ENCODE data around the gene RDH14.

The RDH14 gene

DNA sequence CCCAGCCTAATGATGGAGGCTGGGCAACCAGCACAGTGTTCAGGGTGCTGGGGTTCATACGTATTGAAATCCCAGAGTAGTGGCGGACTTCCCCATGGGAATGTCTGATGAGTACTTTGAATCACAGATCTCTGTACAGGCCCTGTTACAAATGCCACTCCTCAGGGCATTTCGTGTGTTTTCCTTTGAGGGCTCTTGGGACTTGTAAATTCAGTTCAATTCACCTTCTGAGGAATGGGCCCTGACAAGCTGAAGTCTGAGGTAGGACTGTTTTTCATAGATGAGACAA is 288 bp upstream of the RDH14 start:
- DNase-seq = no peak

DNA sequence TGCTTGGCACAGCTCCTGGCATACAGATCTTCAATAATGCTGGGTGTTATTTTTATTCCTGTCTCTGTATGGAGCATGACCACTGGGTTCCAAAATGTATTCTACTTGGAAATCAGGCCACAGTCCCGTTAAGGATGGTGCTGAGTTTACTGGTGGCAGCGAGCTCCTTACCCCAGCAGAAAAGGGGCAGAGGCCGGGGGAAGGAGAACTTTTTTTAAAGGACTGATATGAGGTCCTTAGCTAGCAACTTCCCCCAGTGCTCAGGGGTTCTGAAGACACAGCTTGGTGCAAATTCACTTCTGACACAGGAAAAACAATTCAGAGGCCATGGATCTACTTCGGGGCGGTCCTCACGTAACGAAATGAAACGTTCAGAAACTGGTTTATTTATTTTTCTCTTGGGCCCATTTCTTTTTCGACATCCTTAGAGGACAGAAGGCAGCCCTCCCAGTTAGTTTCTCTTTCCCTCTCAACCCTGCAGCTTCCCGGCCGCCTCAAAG is 872 bp downstream of the RDH14 start:
- peak; percentile 18 for DNase-seq

DNA sequence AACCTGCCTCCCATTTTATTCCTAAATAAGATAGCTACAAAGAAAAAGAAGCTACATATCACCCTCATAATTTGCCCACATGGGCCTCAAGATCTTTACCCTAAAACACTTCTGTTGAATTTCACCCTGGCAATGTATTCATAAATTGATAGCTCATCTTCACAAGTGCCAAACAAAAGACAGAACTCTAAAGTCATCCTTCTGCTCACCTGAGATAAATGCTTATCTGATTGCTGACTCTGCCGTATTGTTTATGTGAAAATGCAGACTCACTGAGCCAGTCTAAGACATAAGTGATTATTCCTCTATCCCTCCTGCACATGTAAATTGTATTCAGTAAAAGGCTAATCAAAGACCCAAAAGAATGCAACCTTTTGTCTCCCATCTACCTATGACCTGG is 2.0 kb downstream of the RDH14 start:
- no peak for DNase-seq

DNA sequence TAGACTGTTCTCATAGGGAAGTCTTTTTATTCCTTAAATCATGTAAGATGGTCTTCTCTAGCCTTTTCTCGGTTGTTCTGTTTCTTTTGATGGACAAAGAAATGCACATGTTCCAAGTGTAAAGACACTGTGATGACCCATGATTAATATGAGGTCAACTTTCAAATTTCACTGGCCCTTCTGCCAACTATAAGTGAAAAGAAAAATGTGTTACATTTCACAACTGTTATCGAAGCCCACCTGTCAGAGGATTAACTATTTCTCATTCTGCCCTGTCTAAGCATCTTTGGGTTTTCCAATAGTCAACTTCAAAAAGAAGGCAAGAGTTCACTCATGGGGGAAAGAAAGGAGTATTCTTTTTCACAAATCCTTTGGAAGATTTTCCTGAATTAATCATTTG is 3.3 kb downstream of the RDH14 start:
- no peak for DNase-seq

DNA sequence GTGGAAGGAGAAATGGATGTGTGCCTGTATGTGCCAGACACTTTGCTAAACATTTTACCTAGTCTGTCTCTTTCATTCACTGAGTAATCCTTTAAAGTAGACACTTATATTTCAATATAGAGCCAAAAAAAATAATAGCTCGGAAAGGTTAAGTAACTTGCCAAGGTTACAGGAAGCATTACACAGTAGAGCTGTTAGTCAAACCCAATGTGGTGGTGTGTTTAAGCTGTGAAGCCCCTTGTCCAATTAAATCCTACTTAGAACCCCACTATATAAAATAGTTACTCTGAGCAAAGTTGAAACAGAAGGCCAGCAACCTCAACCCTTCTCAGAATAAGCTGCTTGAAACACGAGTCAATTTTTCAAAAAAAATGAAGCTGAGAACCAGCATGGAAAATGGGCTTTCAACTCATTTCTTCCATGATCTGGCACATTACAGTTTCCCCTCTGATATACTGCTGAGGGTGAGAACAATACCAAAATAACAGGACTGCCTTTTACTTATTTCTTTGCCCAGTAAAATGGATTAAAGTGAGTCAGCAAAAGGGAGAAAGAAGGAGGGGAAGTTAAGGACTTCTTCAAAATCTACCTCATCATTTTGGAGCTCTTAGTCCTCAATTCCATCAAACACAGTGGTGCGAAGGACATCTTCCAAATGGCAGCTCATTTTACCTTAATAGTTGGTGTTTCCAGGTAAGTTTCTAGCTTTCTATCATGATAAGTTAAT is 7.9 kb downstream of the RDH14 start:
- DNase-seq = no peak

DNA sequence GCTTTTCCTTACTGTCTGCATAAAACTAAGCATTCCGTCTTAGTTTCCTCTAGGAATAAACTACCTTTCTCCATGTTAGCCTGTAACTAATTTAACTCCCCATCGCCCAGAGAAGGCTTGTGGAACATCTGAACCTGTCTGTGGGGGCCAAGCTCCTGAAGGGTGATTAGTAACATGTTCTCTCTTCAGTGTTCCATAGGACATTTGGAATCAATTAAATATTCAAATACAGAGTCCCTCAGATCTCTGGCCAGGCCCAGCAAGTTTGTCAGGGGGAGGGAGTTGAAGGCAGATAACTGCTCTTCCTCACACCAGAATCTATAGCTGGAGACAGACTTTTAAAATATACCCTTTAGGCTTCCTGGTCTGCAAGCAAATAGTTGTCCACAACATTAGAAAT is 8.8 kb downstream of the RDH14 start:
- DNase-seq = no peak

DNA sequence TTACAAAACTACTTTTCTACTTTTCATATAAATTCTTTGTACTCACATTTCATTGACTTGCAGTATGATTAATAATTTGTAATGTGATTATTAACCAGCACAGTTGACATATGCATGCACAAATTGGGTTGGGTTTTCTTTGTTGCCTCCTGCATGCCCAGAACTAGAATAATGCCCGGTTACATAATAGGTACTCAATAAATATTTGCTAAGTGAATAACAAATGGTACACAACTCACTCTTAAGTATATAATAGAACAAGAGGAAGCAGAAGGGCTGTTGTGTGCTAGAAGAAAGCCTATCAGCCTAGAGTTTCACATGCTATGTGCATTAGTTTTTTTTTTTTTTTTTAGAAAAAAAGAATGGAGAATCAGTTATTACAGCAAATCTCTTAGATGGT is 9.3 kb downstream of the RDH14 start:
- DNase-seq = no peak

DNA sequence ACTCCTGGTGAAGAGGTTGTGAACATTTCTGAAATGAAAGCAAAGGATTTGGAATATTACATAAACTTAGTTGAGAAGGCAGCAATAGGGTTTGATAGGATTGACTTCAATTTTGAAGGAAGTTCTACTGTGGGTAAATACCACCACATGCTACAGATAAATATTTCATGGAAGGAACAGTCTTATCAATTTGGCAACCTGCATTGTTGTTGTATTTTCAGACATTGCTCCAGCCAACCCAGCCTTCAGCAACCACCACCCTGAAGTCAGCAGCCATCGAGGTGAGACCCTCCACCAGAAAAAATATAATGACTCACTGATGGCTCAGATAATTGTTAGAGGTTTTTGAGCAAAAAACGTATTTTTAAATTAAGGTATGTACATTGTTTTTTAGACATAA is 10.0 kb downstream of the RDH14 start:
- no peak for DNase-seq

DNA sequence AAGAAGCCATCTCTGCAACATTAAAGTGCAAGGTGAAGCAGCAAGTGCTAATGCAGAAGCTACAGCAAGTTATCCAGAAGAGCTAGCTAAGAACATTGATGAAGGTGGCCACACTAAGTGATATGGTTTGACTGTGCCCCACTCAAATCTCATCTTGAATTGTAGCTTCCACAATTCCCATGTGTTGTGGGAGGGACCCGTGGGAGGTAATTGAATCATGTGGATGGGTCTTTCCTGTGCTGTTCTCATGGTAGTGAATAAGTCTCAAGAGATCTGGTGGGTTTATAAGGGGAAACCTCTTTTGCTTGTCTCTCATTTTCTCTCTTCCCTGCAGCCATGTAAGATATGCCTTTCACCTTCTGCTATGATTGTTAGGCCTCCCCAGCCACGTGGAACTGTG is 11.4 kb downstream of the RDH14 start:
- no peak for DNase-seq

DNA sequence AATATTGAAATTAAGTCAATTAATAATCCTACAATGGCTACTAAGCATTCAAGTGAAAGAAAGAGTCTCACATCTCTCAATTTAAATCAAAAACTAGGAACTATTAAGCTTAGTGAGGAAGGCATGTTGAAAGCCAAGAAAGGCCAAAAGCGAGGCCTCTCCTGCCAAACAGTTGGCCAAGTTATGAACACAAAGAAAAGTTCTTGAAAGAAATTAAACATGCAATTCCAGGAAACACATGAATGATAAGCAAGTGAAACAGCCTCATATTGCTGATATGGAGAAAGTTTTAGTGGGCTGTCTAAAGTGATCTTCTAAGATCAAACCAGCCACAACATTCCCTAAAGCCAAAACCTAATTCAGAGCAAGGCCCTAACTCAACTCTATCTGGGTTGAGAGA is 11.8 kb downstream of the RDH14 start:
- no peak for DNase-seq

DNA sequence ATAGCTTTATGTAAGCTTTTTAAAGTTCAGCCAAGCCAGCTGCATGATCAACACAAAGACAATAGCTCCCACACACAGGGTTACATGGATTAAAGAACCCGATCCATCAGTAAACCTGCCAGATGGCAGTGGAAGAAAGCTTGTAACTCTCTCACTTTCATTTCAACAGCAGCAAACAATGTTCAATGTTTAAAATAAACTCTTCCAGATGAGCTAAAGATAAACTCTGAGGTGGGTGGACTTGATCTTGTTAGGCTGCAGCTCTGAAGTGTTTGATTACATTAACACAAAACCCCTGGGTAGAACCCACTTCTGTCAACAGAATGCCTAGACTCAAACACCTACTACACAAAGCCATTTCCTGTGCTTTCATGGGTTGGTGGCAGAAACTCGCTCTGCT is 13.9 kb downstream of the RDH14 start:
- DNase-seq = no peak

DNA sequence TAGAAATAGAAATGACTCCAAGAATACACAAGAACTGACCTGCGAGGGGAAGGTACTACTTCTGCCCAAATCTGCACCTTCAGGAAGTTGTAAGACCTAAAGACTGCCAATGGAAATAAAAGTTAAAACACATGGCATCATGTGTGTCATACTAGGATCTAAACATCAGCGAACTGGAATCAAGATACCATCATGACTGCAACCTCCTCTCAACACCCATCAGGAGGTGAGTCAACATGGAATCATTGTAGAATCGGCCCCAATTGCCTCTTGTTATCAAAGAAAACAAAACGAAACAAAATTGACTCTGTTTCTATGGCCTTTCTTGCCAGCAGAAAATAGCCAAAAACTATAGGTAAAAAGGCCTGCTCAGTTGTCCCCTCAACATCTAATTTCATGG is 15.1 kb downstream of the RDH14 start:
- DNase-seq = no peak

DNA sequence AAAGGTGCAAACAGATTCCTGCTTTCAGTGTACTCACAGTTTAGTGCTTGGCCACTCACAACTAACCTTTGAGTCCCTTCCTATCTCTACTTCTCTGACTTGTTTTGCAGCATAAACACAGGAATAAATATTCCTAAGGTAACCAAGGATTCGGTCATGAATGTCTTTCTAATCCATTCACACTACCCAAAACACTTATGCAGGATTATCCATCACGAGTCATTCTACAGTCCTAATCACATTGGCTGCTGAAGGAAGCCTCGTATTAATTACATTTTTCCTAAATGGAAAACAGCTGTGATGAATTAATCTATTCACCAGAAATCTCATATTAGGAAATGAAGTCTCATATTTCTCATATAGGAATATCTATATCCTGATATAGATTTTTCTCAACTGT is 16.3 kb downstream of the RDH14 start:
- DNase-seq = no peak

DNA sequence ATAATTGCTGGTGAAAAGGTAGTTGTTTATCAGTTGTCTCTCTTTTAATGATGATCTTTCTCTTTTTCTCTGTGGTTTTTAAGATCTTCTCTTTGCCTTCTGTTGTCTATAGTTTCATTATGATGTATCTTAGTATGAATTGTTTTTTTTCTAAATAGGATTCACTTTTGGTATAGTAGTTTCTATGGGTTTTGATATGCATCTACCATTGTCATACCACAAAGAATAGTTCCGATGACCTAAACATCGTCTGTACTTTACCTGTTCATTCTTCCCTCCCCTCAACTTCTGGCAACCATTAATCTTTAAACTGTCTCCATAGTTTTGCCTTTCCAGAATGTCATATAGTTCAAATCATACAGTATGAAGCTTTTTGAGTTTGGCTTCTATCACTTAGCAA is 19.6 kb downstream of the RDH14 start:
- DNase-seq = no peak

DNA sequence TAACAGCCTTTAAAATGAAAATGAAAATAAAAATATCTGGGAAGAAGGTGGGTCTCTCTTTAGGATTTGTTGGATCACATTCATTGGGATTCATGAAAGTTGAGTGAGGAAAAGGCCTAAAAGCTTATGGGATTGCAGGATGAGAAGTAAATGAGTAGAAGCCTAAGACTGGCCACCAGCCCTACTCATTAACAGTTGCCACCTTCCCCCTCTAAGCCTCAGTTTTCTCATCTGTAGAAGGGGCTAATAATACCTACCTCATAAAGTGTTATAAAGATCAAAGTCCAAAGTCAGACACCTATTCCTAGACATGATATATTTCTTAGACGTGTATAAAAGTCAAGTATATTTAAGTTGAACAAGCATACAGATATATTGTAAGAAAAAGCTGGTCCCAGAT is 23.8 kb downstream of the RDH14 start:
- DNase-seq = no peak

DNA sequence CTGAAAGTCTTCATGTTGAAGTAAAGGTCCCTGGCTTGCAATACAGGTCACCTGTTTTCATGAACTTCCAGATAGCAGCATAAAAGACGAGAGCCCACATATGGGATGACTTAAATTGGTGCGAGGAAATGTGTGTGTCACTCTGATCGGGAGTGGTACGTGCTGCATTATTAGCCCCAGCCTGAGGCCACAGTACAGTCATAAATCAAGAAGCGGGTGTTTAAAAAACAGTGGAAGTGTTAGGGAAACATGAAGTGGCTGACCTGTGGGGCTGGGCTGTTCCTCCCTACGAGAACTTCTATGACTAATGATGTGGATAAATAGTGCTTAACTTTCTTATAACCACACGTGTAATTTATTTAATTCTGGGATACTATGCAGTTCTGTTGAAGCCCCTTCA is 24.4 kb downstream of the RDH14 start:
- no peak for DNase-seq

DNA sequence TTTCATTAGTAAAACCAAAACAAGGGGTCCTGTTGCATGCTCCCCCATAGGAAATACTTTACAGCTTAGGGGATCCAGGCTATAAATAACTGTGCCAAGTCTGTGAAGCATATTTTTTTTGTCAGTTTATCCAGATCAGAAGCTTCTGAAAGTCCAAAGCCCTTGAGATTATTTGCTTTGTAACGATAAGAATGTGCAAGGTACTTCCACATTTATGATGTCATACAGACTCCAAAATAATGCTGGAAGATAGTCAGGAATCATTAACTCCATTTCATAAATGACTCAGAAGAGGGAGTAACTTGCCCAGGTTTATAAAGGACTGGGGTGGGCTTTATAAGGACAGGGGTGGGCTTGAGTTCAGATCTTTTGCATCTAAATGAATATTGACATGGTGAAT is 29.3 kb downstream of the RDH14 start:
- no peak for DNase-seq

DNA sequence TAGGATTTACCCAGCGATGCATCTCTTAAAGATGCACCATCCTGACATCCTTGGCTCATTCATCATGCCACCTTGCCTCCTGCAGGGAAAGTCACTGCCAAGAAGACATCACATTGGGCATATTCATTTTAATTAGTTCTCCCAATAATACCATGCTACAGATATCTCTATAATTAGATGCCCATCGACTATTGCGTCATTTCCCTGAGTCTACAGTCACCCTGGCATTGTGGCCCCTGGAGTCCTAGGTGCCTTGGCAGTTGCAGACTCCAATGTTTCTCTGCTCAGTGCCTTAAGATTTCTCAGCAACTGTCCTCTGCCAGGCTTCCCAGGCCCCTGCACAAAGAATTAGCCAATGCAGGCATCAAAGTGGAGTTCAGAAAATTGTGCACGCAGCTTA is 32.6 kb downstream of the RDH14 start:
- no peak for DNase-seq

DNA sequence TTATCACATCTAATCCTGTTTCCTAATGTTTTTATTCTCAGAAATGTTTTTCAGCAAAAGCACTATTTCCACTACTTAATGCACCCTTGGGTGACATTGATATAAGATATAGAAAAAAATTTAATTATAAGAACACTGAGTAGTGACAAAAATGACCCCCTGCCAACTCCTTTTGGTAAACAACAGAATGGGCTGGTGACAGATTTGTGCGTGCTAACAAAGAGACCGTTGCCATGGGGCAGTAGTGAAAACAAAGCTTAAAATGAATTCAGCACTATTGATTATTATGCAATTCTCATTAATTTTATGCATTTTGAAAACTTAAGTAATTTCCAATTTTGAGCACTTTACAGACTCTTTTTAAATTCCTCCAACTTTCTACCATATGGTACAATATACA is 33.1 kb downstream of the RDH14 start:
- no peak for DNase-seq

DNA sequence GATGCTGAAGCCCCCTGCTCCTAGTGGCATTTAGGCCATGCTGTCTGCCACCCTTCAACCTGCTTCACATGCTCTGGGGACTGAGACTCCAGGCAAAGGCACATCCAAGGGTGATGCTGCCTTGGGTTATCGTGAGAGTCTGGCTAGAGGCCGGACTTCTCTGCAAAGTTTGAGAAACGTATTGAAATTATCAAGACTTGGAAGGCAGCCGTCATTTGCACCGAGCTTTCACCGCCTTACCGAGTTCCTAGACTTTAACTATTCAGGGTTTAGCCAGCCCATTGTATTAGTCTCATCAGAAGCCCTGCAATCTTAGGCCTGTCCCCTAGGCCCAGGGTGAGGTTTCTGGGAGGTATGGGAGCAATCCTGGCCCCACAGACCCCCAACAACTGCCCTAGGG is 34.0 kb downstream of the RDH14 start:
- DNase-seq = no peak

DNA sequence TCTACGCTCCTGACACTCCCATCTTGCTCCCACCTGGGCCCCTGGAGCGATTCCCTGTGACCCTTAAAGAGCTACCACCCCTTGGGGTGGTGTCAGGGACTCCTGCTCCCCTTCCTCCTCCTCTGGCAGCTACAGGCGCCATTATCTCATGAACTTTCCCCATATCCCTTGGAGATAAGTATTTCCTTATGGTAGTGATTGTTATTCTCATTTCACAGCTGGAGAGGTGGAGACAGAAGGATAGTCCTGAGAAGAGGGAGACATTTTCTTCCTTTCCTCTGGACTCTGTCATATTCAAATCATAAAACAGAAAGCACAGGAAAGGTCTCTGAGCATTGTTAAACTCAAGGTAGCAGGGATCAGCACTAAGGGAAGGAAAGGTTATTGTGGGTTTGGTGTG is 34.6 kb downstream of the RDH14 start:
- no peak for DNase-seq

DNA sequence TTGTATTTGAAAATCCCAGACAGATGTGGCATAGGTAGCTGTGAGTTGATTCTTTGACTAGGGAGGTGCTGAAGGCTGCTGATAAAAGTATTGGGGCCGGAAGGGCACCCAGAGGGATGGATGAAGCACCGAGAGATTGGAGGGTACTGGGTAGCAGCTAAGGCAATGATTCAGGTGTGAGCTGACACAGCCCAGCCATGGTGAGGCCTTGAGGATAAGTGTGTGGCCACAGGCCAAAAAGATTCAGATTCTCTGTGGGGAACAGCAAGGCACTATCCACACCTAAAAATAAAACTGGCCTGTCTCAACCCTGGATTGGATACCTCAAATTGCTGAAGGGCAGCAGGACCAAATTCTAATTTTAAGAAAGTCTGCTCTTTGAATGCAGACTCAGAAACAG is 35.2 kb downstream of the RDH14 start:
- no peak for DNase-seq

DNA sequence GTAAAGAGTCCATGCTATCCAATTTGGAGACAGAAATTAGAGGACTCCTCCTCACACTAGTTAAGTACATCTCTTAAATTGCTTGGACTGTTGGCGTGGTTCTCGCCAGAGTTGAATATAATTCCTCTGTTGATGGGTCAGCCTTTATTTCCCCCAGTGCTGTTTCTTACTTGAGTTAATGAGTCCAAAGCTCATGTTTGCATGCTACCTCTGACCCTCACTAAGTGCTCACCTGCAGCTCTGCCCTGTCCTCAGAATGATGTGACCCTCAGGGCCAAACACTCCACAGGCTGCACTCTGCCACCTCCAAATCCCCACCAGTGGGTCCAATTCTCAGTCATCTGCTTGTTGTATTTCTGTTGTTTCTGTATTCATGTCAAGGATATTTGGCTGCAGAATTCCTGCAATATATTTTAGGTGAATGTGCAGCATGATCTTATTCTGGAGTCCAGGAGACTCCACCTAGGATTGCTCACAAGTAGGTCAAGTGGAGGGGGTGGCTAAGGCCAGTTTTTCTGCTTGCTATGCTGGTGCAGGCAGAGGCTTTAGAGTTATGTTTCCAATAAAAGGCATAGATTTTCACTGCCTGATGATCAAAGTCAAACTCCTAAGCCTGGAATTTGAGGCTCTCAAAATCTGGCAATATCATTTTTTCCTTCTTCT is 37.8 kb downstream of the RDH14 start:
- no peak for DNase-seq

DNA sequence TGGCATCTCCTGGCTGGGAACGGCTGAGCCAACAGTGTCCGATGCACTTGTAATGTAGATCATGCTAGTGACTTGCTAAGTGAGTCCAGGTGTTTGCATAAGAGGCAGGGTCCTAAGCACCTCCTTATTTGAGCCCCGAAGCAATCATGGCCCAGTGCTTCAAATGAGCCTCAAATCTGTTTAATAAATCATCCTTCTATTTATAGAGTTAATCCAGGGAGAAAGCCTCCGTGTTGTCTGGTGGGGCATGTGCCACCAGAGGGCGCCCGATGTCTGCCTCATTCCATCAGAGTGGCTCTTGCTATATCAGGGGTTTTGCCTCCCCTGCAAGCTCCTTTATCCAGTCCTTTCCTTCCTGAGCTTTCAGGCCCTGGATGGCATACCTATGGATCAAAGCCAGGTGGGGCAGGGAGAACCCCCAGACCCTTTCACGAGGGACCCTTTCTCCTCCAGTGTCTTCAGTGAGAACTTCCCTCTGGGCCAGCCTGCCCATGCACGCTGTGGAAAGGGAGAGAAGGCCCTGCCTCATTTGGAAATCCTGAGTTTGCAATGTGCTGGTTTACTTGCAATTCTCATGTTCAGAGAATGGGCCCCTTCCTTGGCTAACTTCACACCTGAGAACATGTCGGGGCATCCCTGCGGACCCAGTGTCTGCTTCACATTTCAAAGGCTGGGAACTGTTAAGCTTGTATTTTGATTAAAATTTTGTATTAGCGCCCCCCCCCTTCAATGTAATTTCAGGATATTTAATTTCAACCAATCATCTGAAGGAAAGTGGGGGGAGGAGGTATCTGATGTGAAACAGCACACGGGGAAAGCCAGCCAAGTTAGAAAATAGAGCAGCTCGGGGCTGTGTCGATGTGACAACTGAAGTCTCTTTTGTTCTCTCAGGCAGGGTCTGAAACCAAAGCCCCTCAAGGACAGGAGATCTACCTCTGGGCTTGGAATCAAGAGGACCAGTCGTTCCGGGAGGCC is 39.7 kb downstream of the RDH14 start:
- peak; percentile 80 for DNase-seq
